IMR-90 (cell line): ENCODE results near the gene KCTD10. TPM values are rescaled to one million over a fixed set of nuclear protein-coding genes. Genes with fewer than 3 reads are reported as not detected.

Source experiments
- ATAC-seq: fragments of 200-7000 bp; cut with Tn5 transposase; 2 replicates; pipeline ENCODE4 v1.9.1; 2020; ENCODE audit warnings: low read depth, mild to moderate bottlenecking, moderate library complexity
- BruUV-seq: library from RNA; stranded (reverse); fragments of 400-500 nt; replicated peaks from 2 replicates; lab custom pipeline; 2021; lab: Mats Ljungman, UMichigan
- CTCF ChIA-PET: fragments of 300-600 bp; formaldehyde crosslinking; extraction: SDS; loops from one replicate; lab custom pipeline; 2021; ENCODE audit warnings: antibody characterized with exemption; lab: Yijun Ruan, JAX
- POLR2A ChIA-PET: fragments of 300-600 bp; sonication (Branson Sonifier 250); formaldehyde crosslinking; loops from one replicate; lab custom pipeline; 2022; ENCODE audit warnings: antibody characterized with exemption; ENCODE audit not compliant: unreplicated experiment; lab: Charles Lee
- DNase-seq: peaks from one replicate; pipeline ENCODE4 v3.0.0; 2013
- H2AFZ ChIP-seq: replicated peaks from 2 replicates; pipeline ENCODE3; 2013; ENCODE audit warnings: low read length, mild to moderate bottlenecking; ENCODE audit not compliant: poor library complexity
- H2AK5ac ChIP-seq: 2 replicates; pipeline ENCODE4 v1.6.1; 2013; ENCODE audit warnings: low read depth, low read length, inconsistent platforms
- H2AK9ac ChIP-seq: replicated peaks from 2 replicates; pipeline ENCODE3; 2013; ENCODE audit warnings: mild to moderate bottlenecking, low read depth, low read length, moderate library complexity; ENCODE audit not compliant: poor library complexity
- H2BK120ac ChIP-seq: 2 replicates; pipeline ENCODE4 v1.6.1; 2013; ENCODE audit warnings: low read depth, low read length, inconsistent platforms
- H2BK15ac ChIP-seq: 3 replicates; pipeline ENCODE4 v1.6.1; 2013; ENCODE audit warnings: low read depth, low read length, inconsistent platforms
- H2BK20ac ChIP-seq: 2 replicates; pipeline ENCODE4 v1.6.1; 2013; ENCODE audit warnings: low read depth, mild to moderate bottlenecking, inconsistent platforms, low read length, moderate library complexity
- H2BK5ac ChIP-seq: 2 replicates; pipeline ENCODE4 v1.6.1; 2013; ENCODE audit warnings: mild to moderate bottlenecking, low read depth, low read length, inconsistent platforms; ENCODE audit not compliant: poor library complexity, severe bottlenecking
- H3K14ac ChIP-seq: replicated peaks from 2 replicates; pipeline ENCODE4 v1.6.1; 2013; ENCODE audit warnings: low read depth, low read length, inconsistent platforms
- H3K18ac ChIP-seq: 2 replicates; pipeline ENCODE4 v1.6.1; 2013; ENCODE audit warnings: low read depth, low read length, control low read depth
- H3K23ac ChIP-seq: 2 replicates; pipeline ENCODE4 v1.6.1; 2013; ENCODE audit warnings: low read depth, low read length, inconsistent platforms
- H3K27ac ChIP-seq: 2 replicates; pipeline ENCODE4 v1.5.1; 2013; ENCODE audit warnings: mild to moderate bottlenecking, control low read depth, low read length; ENCODE audit not compliant: insufficient read depth
- H3K27me3 ChIP-seq: 2 replicates; pipeline ENCODE4 v1.6.1; 2013; ENCODE audit warnings: low read length; ENCODE audit not compliant: control insufficient read depth, insufficient read depth
- H3K36me3 ChIP-seq: 2 replicates; pipeline ENCODE4 v1.6.1; 2013; ENCODE audit warnings: low read length, mixed read lengths; ENCODE audit not compliant: control insufficient read depth, insufficient read depth
- H3K4ac ChIP-seq: 2 replicates; pipeline ENCODE4 v1.6.1; 2013; ENCODE audit warnings: low read depth, low read length, inconsistent platforms
- H3K4me1 ChIP-seq: 2 replicates; pipeline ENCODE4 v1.6.1; 2013; ENCODE audit warnings: low read length, mixed read lengths; ENCODE audit not compliant: control insufficient read depth, insufficient read depth
- H3K4me2 ChIP-seq: 2 replicates; pipeline ENCODE4 v1.6.1; 2013; ENCODE audit warnings: low read depth, mild to moderate bottlenecking, control low read depth, low read length, moderate library complexity
- H3K4me3 ChIP-seq: 2 replicates; pipeline ENCODE4 v1.5.1; 2013; ENCODE audit warnings: low read depth, mild to moderate bottlenecking, control low read depth, low read length, moderate library complexity; ENCODE audit not compliant: insufficient read depth
- H3K56ac ChIP-seq: 2 replicates; pipeline ENCODE4 v1.6.1; 2013; ENCODE audit warnings: low read length, inconsistent platforms; ENCODE audit not compliant: insufficient read depth; ENCODE audit errors: extremely low read depth
- H3K79me1 ChIP-seq, 2 experiments: 2 replicates each; pipeline ENCODE4 v1.6.1; 2013; ENCODE audit warnings: low read length in 2 of 2, inconsistent platforms in 1 of 2, low read depth in 1 of 2
- H3K9ac ChIP-seq: 2 replicates; pipeline ENCODE4 v1.6.1; 2013; ENCODE audit warnings: low read depth, low read length, control low read depth
- H3K9me1 ChIP-seq: 2 replicates; pipeline ENCODE4 v1.6.1; 2013; ENCODE audit warnings: low read length, inconsistent platforms; ENCODE audit not compliant: insufficient read depth
- H3K9me3 ChIP-seq: 2 replicates; pipeline ENCODE4 v1.6.1; 2013; ENCODE audit warnings: low read length; ENCODE audit not compliant: control insufficient read depth, insufficient read depth
- H4K20me1 ChIP-seq: 2 replicates; pipeline ENCODE4 v1.6.1; 2013; ENCODE audit warnings: low read length, inconsistent platforms; ENCODE audit not compliant: insufficient read depth
- H4K5ac ChIP-seq: 2 replicates; pipeline ENCODE4 v1.6.1; 2013; ENCODE audit warnings: mild to moderate bottlenecking, low read depth, low read length, control low read depth
- H4K8ac ChIP-seq, 2 experiments: 2 replicates each; pipeline ENCODE4 v1.6.1; 2013; ENCODE audit warnings: low read depth in 2 of 2, low read length in 2 of 2, control low read depth in 1 of 2, inconsistent platforms in 1 of 2
- H4K91ac ChIP-seq: 2 replicates; pipeline ENCODE4 v1.6.1; 2013; ENCODE audit warnings: low read depth, low read length, inconsistent platforms; ENCODE audit not compliant: insufficient read depth
- CEBPB ChIP-seq: IDR thresholded peaks from 2 replicates; pipeline ENCODE4 v1.6.1; 2012; ENCODE audit warnings: low read depth, low read length, improper control_type of control experiment
- MAZ ChIP-seq: IDR thresholded peaks from 2 replicates; pipeline ENCODE4 v1.6.1; 2012; ENCODE audit warnings: low read depth, mild to moderate bottlenecking, low read length, improper control_type of control experiment, moderate library complexity, borderline replicate concordance
- MXI1 ChIP-seq: IDR thresholded peaks from 2 replicates; pipeline ENCODE4 v1.6.1; 2012; ENCODE audit warnings: low read depth, mild to moderate bottlenecking, low read length, moderate library complexity, borderline replicate concordance
- RAD21 ChIP-seq: IDR thresholded peaks from 2 replicates; pipeline ENCODE4 v1.6.1; 2012; ENCODE audit warnings: low read length, improper control_type of control experiment
- WGBS, 2 experiments: methylation state at CpG; one replicate each; pipeline versions ENCODE4 v1.1.5 to v1.1.7; 2013; ENCODE audit warnings: missing lambda C conversion rate in 2 of 2; ENCODE audit not compliant: insufficient read length in 1 of 2; ENCODE audit errors: extremely low coverage in 2 of 2; 5-methylcytosine and 5-hydroxymethylcytosine counted together
- dilution Hi-C: fragments of 300-500 bp; cut with HindIII; formaldehyde crosslinking; loops from one replicate; pipeline ENCODE4 v1.14.3; 2018; ENCODE audit warnings: low sequenced_read_pairs; ENCODE audit not compliant: unreplicated experiment
- in situ Hi-C: fragments of 300-500 bp; cut with MboI; formaldehyde crosslinking; loops from 3 replicates; pipeline ENCODE4 v1.14.3; 2019; ENCODE audit warnings: low sequenced_read_pairs, inconsistent platforms, mixed read lengths
- intact Hi-C: fragments of 100-400 bp; cut with micrococcal nuclease; formaldehyde crosslinking; loops from 2 replicates; pipeline ENCODE4 v1.10.0; 2022
- polyA plus RNA-seq, 3 experiments: library from polyadenylated mRNA; depleted of rRNA; stranded (reverse); fragments of >200 nt; gene quantifications; 2 replicates each; pipeline ENCODE4 v1.2.3, GENCODE V29; 2012; ENCODE audit warnings: low replicate concordance in 1 of 3
- total RNA-seq: library from RNA; depleted of rRNA; stranded (reverse); fragments of >200 nt; gene quantifications from 2 replicates; pipeline ENCODE4 v1.2.3, GENCODE V29; 2012
- TF ChIP-seq, protein P1 (sequence below): fragments of 150-350 bp; IDR thresholded peaks from 2 replicates; pipeline ENCODE4 v1.6.1; 2017; ENCODE audit warnings: mild to moderate bottlenecking, antibody characterized with exemption, low read length, low read depth
- TF ChIP-seq, protein P2 (sequence below): conservative IDR thresholded peaks from 2 replicates; pipeline ENCODE4 v1.5.1; 2012; ENCODE audit warnings: mild to moderate bottlenecking, low read depth, low read length, improper control_type of control experiment

The KCTD10 gene
- total and polyA plus RNA-seq, 2 of the 4 experiments (the other 2 are of a cell fraction) = 72.1 to 88.4 TPM

DNA sequence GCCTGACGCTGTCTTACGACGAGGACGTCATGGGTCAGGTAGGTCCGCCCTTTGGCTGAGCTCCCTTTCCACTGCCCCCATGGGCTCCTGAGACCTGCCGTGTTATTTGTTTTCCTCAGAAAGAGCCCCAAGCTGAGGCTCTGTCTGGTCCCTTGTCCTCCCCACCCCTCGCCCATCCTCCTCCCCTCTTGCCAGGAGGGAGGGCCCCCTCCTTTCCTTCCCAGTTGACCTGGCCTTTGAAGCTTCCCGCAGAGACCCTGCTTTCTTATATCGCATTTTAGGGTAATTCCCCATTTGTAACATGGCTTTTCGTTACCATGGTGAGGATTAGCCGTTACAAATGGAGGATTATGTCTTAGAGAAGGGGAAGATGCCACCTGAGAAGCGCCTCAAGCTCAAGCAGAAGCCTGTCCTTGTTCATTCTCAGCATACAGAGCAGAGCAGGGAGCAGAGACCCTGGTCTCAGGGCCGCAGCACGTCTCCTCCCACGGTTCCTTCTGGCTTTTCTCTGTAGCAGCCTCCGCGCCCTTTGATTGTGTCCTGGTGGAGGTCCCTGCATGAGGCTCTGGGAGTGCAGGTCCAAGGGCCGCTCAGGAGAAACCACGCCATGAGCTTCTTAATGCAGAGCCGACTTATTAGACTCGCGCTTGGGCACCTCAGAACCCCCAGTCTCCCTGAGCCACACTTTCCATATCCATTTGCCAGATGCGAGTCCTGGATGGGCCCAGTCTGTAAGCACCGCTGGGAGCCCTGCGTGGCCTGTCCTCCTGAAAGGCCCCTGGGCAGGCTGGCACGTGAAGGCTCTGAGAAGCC is 47.6 kb upstream of the KCTD10 start:
- Histone ChIP-seq H2BK20ac (no peak overlapping the region), H3K36me3 (peaks cover 71% of the 10 kb centered on the region), H3K4me3 (no peak overlapping the region), H2AK9ac (no peak overlapping the region), H2BK5ac (no peak overlapping the region), H4K91ac (no peak overlapping the region), H3K9me3 (no peaks in the 10 kb centered on the region), H3K4me1 (peaks cover 3% of the 10 kb centered on the region; the same call in 1 of the 2 replicates), H2BK15ac (no peak overlapping the region), H3K9ac (no peak overlapping the region), H3K18ac (no peak overlapping the region), H3K27ac (no peak overlapping the region), H3K9me1 (peaks cover 3% of the 10 kb centered on the region), H2AK5ac (no peak overlapping the region), H4K8ac (no peak overlapping the region), H4K5ac (no peak overlapping the region), H3K4me2 (no peak overlapping the region), H3K79me1 (no peaks in the 10 kb centered on the region), H2BK120ac (no peak overlapping the region), H3K4ac (no peak overlapping the region), H3K27me3 (no peaks in the 10 kb centered on the region), H3K56ac (no peak overlapping the region), H4K20me1 (no peaks in the 10 kb centered on the region), H2AFZ (no peak overlapping the region), H3K23ac (no peak overlapping the region), H3K14ac (no peak overlapping the region)
- CTCF ChIA-PET = no interaction called here
- POLR2A ChIA-PET = no interaction called here
- no TSS peak for BruUV-seq
- TF ChIP-seq MXI1 (no peak), CEBPB (no peak), RAD21 (no peak), MAZ (no peak)
- TF ChIP-seq, protein P1, sequence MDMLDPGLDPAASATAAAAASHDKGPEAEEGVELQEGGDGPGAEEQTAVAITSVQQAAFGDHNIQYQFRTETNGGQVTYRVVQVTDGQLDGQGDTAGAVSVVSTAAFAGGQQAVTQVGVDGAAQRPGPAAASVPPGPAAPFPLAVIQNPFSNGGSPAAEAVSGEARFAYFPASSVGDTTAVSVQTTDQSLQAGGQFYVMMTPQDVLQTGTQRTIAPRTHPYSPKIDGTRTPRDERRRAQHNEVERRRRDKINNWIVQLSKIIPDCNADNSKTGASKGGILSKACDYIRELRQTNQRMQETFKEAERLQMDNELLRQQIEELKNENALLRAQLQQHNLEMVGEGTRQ = no peak
- TF ChIP-seq, protein P2, sequence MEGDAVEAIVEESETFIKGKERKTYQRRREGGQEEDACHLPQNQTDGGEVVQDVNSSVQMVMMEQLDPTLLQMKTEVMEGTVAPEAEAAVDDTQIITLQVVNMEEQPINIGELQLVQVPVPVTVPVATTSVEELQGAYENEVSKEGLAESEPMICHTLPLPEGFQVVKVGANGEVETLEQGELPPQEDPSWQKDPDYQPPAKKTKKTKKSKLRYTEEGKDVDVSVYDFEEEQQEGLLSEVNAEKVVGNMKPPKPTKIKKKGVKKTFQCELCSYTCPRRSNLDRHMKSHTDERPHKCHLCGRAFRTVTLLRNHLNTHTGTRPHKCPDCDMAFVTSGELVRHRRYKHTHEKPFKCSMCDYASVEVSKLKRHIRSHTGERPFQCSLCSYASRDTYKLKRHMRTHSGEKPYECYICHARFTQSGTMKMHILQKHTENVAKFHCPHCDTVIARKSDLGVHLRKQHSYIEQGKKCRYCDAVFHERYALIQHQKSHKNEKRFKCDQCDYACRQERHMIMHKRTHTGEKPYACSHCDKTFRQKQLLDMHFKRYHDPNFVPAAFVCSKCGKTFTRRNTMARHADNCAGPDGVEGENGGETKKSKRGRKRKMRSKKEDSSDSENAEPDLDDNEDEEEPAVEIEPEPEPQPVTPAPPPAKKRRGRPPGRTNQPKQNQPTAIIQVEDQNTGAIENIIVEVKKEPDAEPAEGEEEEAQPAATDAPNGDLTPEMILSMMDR = no peak
- ATAC-seq (no peak), DNase-seq (no peak)
- in situ Hi-C loops (no loop called here), intact Hi-C loops (no loop called here), dilution Hi-C loops (no loop called here)
- WGBS, 2 experiments = 80% methylated on average over 7 of the region's 26 CpGs; no CpG with 5 or more reads in 1 of the 2 experiments
